ENCODE results near the gene SOSTDC1. TPM values are rescaled to one million over a fixed set of nuclear protein-coding genes. Genes with fewer than 3 reads are reported as not detected.
"Not testable (repeated sequence)": the region's sequence is repeated elsewhere in the genome, so short reads cannot be mapped to it uniquely, and the experiment has no call there.

Gene SOSTDC1
- total RNA-seq, 1 donor from 2014 or later, result 0.41 TPM

GRCh38 chr7:16511314-16511713 is 45.8 kb upstream of the SOSTDC1 start:
- no peak for TF ChIP-seq CTCF (IDR thresholded peaks at IDR 0.05; ENCODE audit: unreplicated experiment)
- H3K27ac Mint-ChIP-seq, result no peak overlapping the region

DNA sequence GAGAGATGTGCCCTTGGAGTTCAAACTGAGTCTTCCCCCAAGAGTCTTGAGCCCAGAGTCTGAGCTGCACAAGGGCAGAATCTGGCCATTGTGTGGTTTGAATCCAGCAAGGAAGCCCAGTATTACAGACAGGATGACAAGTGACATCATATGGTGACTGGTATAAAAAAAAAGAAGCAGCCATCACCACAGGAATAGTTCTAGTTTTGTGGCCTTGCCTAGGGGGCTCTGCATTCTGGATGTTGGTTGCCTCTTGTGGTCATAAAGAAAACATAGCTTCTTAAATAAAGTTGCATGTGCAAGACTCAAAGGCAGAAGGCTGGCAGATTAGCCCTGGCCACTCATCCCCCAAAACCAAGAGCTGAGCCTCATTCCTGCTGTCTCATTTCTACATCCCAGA is 44.3 kb upstream of the SOSTDC1 start:
- Mint-ChIP-seq H3K36me3 (ENCODE audit: insufficient read depth) (no peaks in the 10 kb centered on the region), H3K4me3 (ENCODE audit: low read depth) (no peak overlapping the region), H3K9me3 (ENCODE audit: low read depth) (peaks cover 5% of the 10 kb centered on the region), H3K4me1 (ENCODE audit: low read depth) (no peaks in the 10 kb centered on the region), H3K27ac (no peak overlapping the region), H3K27me3 (no peaks in the 10 kb centered on the region)
- no peak for DNase-seq (ENCODE audit: low spot score, unreplicated experiment)
- no peak for TF ChIP-seq CTCF (IDR thresholded peaks at IDR 0.05; ENCODE audit: unreplicated experiment)

More at GRCh38 chr7:16511314-16511713, 45.8 kb upstream of the SOSTDC1 start:
- peaks cover 5% of the 10 kb centered on the region for H3K9me3 Mint-ChIP-seq (ENCODE audit: low read depth)
- no peaks in the 10 kb centered on the region for H3K27me3 Mint-ChIP-seq
- DNase-seq (ENCODE audit: low spot score, unreplicated experiment), result no peak
- no peak overlapping the region for H3K4me3 Mint-ChIP-seq (ENCODE audit: low read depth)
- no peaks in the 10 kb centered on the region for H3K4me1 Mint-ChIP-seq (ENCODE audit: low read depth)
- H3K36me3 Mint-ChIP-seq (ENCODE audit: insufficient read depth), result no peaks in the 10 kb centered on the region

- DNase-seq (ENCODE audit: low spot score, unreplicated experiment); H3K9me3 Mint-ChIP-seq (ENCODE audit: low read depth); H3K4me1 Mint-ChIP-seq (ENCODE audit: low read depth); H3K36me3 Mint-ChIP-seq (ENCODE audit: insufficient read depth); H3K4me3 Mint-ChIP-seq (ENCODE audit: low read depth); H3K27me3 Mint-ChIP-seq; H3K27ac Mint-ChIP-seq: not testable (repeated sequence)
Observed at GRCh38 chr7:16506422-16506821, 40.9 kb upstream of the SOSTDC1 start.

- H3K36me3 Mint-ChIP-seq (ENCODE audit: insufficient read depth), result no peaks in the 10 kb centered on the region
- no peak overlapping the region for H3K27ac Mint-ChIP-seq
- no peaks in the 10 kb centered on the region for H3K4me1 Mint-ChIP-seq (ENCODE audit: low read depth)
- no peak for DNase-seq (ENCODE audit: low spot score, unreplicated experiment)
- H3K4me3 Mint-ChIP-seq (ENCODE audit: low read depth), result no peak overlapping the region
- no peak for TF ChIP-seq CTCF (IDR thresholded peaks at IDR 0.05; ENCODE audit: unreplicated experiment)
- H3K9me3 Mint-ChIP-seq (ENCODE audit: low read depth), result peaks cover 5% of the 10 kb centered on the region
- no peaks in the 10 kb centered on the region for H3K27me3 Mint-ChIP-seq
Observed at GRCh38 chr7:16504019-16504418, 38.5 kb upstream of the SOSTDC1 start.

DNA sequence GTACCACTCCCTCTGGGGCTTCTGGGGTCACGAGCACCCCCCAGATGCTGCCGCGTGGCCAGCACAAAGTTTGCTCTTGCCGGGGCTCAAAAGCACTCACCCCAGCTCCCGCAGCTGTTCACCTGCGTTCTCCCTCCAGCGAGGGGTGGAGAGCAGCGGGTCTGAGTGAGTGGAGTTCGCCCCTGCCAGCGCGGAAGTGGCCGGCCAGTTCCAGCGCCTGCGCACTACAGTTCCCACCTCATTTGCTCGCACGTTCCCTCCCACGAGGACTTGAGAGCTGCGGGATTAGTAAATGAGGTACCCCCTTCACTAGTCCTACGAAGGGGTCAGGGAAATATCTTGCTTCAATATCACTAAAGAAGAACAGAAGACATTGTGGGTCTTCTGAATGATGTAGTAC is 36.8 kb upstream of the SOSTDC1 start:
- Mint-ChIP-seq H3K9me3 (ENCODE audit: low read depth) (no peaks in the 10 kb centered on the region), H3K27ac (no peak overlapping the region), H3K4me1 (ENCODE audit: low read depth) (no peaks in the 10 kb centered on the region), H3K4me3 (ENCODE audit: low read depth) (no peak overlapping the region), H3K27me3 (no peaks in the 10 kb centered on the region), H3K36me3 (ENCODE audit: insufficient read depth) (no peaks in the 10 kb centered on the region)
- no peak for TF ChIP-seq CTCF (IDR thresholded peaks at IDR 0.05; ENCODE audit: unreplicated experiment)
- DNase-seq (ENCODE audit: low spot score, unreplicated experiment), result no peak

DNA sequence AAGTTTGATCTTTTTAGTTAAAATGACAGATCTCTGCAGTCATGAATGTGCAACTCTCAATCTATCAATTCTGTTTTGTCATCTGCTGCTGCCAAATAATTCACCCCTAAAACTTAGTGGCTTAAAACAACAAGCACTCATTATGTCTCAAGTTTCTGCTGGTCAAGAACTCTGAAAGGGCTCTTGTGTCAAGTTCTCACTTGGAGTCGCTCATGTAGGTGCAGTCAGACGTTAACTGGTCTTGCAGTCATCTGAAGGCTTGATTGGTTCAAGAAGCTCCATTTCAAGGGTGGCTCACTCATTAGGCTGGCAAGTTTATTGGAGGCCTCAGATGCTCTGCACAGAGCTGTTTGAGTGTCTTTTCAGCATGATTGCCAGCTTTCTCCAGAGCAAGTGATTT is 32.6 kb upstream of the SOSTDC1 start:
- H3K9me3 Mint-ChIP-seq (ENCODE audit: low read depth), result no peaks in the 10 kb centered on the region
- no peak for DNase-seq (ENCODE audit: low spot score, unreplicated experiment)
- H3K27ac Mint-ChIP-seq, result no peak overlapping the region
- no peaks in the 10 kb centered on the region for H3K36me3 Mint-ChIP-seq (ENCODE audit: insufficient read depth)
- H3K27me3 Mint-ChIP-seq, result no peaks in the 10 kb centered on the region
- TF ChIP-seq CTCF (IDR thresholded peaks at IDR 0.05; ENCODE audit: unreplicated experiment), result no peak
- no peak overlapping the region for H3K4me3 Mint-ChIP-seq (ENCODE audit: low read depth)
- H3K4me1 Mint-ChIP-seq (ENCODE audit: low read depth), result no peaks in the 10 kb centered on the region
